Activated naive CD4-positive, alpha-beta T cell treated with Interleukin-2 at 50 U/mL for 16 hours (primary cell): ENCODE data around the gene BCL11B.

Experiments used
- DNase-seq: peaks from one replicate; pipeline ENCODE4 v3.0.0-alpha.2; 2020

BCL11B gene

DNA sequence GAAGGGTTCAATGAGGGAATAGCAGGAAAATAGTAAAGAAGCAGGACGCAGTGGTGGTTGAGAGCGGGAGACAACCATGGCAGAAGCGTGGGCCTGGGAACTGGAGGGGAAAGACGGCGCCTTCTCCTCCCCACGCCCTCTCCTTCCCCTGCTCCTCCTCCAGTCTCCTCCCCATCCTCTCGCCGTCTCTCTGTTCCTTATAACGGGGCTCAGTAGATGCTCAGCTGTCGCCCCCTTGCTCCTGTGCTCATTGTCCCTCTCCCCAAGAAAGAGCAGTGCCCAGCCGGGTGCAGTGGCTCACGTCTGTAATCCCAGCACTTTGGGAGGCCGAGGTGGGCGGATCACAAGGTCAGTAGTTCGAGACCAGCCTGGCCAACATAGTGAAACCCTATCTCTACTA, 142.0 kb downstream of the BCL11B start:
- DNase-seq, result no peak

DNA sequence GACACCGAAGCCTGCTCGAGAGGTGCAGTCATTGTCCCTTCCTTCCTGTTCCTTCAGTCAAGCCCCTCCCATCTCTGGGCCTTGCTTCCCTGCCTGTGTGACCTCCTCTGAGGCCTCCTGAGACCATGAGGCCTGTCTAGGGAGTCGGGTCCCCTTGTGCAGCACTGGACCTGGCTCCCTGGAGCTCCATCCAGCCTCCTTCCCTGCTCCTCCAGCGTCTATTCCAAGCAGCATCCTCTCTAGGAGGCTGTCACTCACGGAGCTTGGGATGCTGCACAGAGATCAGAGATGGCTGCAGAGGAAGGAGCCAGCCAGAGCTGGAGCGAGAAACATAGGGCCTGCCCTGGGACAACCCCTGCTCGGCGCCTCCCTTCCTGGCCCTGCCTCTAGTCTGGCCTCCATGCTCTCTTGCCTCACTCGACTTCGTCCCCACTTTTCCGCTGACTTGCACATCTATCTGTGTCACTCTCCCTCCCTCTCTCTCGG, 142.7 kb downstream of the BCL11B start:
- no peak for DNase-seq

DNA sequence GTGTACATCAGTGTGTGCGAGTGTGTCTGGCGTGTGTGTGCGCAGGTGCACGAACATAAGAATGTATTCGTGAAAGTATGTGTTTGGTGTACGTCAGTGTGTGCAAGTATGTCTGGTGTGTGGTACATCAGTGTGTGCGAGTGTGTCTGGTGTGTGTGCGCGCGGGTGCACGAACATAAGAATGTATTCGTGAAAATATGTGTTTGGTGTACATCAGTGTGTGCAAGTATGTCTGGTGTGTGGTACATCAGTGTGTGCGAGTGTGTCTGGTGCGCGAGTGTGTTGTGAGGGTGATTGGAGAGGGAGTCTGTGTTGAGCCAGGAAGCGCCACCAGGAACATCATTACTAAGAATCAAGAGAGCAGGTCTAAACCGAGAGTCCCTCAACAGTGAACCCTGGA, 143.8 kb downstream of the BCL11B start:
- DNase-seq, result no peak

GRCh38 chr14:99127651-99128167, 144.3 kb downstream of the BCL11B start:
- DNase-seq, result no peak

- no peak for DNase-seq
Observed at GRCh38 chr14:99125616-99126431, 146.2 kb downstream of the BCL11B start.

DNA sequence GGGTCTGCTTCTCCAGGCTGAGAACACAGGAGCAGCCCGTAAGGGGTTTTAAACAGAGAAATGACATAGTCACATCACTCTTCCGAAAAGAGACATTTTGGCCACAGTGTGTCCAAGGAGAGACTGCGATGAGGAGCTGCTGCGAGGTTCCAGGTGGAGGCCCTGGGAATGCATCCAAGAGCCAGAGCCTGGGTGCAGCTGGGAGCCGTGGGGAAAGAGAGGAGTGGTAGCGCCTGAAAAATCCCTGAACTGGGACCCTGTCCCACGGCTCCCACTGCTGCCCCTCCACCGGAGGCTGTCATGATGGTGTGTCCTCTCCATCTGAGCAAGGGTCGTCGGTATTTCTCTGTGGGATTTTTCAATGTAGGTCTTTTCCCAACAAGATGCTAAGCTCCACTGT, 146.9 kb downstream of the BCL11B start:
- no peak for DNase-seq

DNA sequence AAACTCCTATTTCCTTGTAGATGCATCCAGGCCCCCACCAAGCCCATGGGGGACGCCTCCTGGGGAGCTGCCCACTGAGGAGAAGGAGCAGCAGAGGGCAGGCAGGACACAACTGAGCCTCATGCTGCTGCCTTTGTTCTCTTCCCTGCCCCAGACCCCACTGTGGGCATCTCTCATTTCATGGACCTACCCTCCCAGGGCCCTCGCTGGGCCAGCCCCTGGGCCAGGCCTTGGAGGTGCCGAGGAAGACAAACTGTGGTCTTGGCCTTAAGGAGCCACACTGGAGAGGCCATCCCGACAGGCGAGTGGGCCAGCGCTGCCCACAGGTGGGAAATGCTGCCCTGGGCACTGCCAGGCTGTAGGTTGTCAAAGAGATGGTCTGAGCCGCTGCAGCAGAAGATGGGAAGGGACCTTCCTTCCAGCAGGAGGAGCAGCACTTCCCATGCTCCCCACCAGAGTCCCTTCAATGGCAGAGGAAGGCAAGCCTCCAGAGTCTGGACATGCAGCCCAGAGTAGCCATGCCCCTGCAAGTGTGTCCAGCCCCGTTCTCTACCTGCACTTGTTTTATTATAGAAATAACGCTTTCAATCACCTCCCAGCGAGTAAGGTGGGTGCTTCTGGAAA, 147.4 kb downstream of the BCL11B start:
- DNase-seq, result no peak

GRCh38 chr14:99123208-99123870, 148.7 kb downstream of the BCL11B start:
- no peak for DNase-seq

DNA sequence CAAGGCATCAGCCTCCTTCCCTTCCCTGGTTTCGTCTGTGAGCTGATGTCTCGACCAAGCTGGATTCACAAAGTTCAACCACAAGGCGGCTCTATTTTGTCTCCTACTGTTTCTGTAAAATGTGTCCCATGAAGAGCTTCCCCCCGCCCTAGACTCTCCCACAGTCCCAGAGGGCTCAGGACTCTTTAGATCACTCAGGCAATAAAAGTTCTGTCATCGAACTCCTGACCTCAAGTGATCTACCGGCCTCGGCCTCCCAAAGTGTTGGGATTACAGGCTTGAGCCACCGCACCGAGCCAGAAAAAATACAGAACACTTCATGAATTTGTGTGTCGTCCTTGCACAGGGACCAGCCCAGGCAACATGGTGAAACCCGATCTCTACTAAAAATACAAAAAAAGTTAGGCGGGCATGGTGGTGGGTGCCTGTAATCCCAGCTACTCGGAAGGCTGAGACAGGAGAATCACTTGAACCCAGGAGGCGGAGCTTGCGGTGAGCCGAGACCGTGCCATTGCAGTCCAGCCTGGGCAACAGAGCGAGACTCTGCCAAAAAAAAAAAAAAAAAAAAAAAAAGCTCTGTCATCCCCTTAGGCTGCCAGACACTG, 149.4 kb downstream of the BCL11B start:
- DNase-seq, result no peak

DNA sequence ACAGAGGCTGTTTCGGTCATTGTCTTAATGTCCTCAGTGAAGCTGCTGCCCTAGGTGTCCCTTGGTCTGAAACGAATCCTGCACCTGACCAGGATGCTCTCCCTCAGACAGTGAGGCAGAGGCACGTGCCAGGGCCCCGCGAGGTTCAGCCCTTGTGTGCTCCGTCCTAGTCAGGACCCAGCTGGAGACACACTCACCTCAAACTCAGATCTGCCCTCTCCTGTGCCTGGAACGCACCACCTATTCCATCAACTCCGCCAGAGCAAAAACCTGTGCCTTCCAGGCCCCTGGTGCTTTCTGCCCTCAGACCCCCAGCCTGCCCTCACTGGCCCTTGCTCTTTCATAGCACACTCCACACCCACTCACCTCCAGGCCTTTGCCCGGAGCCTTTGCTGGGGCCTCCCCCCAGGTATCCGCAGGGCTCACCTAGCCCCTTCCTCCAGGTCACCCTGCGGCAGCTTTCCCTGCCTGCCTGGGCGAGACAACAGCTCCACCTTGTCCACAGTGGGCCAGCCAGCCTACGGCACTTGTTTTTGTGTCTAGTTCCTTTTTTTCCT, 150.6 kb downstream of the BCL11B start:
- DNase-seq, result no peak

DNA sequence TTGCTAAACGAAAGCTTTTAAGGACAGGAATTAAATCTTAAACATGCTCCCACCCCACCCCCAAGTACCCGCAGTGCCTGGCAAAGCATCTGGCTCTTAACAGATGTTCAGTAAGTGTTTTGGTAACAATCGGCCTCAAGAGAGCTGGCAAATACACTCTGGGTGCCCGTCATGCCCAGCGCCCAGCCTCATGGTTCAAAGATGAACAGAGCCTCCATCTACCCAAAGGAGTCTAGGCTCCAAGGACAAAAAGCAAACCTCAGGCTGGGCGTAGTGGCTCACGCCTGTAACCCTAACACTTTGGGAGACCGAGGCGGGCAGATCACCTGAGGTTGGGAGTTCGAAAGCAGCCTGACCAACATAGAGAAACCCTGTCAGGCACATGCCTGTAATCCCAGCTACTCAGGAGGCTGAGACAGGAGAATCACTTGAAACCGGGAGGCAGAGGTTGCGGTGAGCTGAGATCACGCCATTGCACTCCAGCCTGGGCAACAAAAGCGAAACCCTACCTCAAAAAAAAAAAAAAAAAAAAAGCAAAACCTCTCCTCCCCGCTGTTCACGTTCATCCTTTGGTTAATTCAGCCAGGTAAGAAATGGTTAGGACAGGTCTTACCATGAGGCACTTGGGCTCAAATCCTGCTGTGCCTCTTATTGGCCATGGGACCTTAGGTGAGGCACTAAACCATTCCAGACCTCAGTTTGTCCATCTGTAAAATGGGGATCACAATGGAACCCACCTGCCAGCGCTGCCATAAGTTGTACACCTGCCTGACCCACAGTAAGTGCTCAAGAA, 151.3 kb downstream of the BCL11B start:
- DNase-seq, result no peak

GRCh38 chr14:99119554-99120525, 152.2 kb downstream of the BCL11B start:
- DNase-seq, result no peak
